NAMALWA (cell line): ENCODE measurements around the gene VWCE.
A peak's percentile ranks its signal among the peaks of the same experiment; 100 is the strongest.

ENCODE experiments used
- DNase-seq: peaks from one replicate; pipeline ENCODE4 v3.0.0-alpha.2; 2015; ENCODE audit warnings: low spot score

VWCE gene

DNA sequence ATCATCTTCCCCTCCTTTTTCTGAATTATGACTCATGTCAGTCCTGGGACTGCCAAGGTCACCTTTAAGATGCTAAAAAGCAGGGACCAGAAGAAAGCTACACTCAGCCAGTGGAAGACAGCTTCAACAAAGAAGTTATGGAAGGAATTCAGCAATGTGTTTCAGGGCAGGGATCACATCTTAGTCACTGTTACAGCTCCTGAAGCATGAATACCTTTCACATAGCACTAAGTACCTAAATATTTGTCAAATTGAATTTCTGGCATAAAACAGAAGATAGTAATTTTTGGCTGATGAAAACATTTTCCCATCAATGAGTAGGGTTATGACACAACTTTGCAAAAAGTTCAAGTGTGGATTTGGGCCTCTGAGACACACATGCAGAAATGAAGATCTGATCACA lies 32.6 kb upstream of the VWCE start:
- DNase-seq, result no peak

- DNase-seq, result no peak
These were observed 30.7 kb upstream of the VWCE start for GRCh38 chr11:61325649-61326414.

- DNase-seq, result no peak
These were observed 20.1 kb upstream of the VWCE start for GRCh38 chr11:61315260-61315659.

DNA sequence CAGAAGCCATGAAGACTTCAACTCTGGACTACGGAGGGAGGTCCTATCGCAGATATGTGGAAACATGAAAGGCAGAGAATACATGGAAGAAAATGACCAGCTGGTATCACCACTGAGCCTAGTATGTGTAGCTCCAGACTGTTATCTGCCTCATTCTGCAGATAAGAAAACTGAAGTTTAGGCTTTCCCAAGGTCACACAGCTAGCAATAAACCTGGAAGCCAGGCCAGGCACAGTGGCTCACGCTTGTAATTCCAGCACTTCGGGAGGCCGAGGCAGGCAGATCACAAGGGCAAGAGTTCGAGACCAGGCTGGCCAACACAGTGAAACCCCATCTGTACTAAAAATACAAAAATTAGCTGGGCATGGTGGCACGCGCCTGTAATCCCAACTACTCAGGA lies 15.6 kb upstream of the VWCE start:
- DNase-seq, result no peak

GRCh38 chr11:61309739-61310138 lies 14.6 kb upstream of the VWCE start:
- DNase-seq, result no peak

DNA sequence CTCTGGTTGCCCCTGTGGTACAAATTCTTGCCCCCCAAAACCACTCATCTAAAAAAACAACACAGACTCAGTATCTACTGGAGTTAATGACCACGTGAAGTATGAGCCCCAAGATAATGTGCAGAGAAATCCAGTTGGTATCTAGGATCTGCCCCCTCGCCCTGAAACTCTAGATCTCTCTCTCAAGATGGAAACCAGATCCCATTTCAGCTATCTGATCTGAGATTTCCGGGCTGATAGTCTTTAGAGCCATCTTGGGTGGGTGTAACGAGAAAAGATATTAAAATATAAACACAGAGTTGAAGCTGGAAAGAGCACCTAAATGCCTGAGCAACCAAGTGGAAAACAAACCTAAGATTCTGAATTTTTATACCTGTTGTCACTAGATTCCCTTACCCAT lies 14.0 kb upstream of the VWCE start:
- no peak for DNase-seq

- no peak for DNase-seq
These were observed 12.2 kb upstream of the VWCE start for GRCh38 chr11:61307354-61307753.

DNA sequence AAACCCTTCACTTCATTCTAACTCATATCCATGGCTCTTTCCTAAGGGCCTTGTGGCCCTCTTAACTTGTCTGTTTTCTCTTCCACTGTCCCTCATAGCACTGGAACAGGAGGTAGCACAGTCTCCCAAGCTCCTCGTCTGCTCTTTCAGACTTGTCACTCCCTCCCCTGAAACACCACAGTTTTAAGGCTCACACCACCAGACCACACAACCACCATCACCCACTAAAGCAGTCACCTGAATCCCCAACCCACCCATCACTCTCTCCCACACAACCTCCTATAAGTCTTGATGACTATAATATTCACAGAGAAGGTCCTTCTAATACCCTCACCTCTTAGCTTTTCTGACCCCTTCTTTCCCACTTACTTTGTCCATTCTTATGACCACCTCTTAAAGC lies 11.1 kb upstream of the VWCE start:
- DNase-seq, result no peak

GRCh38 chr11:61305417-61305816 lies 10.3 kb upstream of the VWCE start:
- DNase-seq, result no peak

GRCh38 chr11:61303725-61304124 lies 8.6 kb upstream of the VWCE start:
- DNase-seq, result no peak

GRCh38 chr11:61302550-61302949 lies 7.4 kb upstream of the VWCE start:
- DNase-seq, result no peak

- DNase-seq, result no peak
These were observed 3.6 kb upstream of the VWCE start for GRCh38 chr11:61298663-61299244.

- no peak for DNase-seq
These were observed 2.6 kb upstream of the VWCE start for GRCh38 chr11:61297746-61298145.

- DNase-seq, result no peak
These were observed 2.2 kb upstream of the VWCE start for GRCh38 chr11:61297341-61297740.

DNA sequence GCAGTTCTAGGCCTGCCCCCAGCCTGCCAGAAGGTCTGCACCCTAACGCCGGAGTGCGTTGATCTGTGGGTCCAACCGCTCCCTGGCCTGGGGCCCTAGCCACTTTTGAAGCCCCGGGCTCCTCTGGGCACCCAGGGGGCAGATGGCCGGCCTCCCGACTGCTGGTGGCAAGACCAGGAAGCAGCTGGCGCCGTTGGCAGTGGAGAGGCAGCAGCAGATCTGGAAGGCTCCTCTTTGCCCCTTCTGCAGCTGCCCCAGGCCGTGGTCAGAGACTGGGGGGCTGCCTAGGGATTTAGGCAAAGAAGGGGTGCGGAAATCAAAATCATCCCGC lies 445 bp upstream of the VWCE start:
- peak; percentile 30 for DNase-seq

GRCh38 chr11:61293867-61294716 lies 1.0 kb downstream of the VWCE start:
- DNase-seq, result peak; percentile 60

- no peak for DNase-seq
These were observed 2.8 kb downstream of the VWCE start for GRCh38 chr11:61292356-61292755.

- DNase-seq, result peak; percentile 35
These were observed 4.0 kb downstream of the VWCE start for GRCh38 chr11:61290905-61291690.

DNA sequence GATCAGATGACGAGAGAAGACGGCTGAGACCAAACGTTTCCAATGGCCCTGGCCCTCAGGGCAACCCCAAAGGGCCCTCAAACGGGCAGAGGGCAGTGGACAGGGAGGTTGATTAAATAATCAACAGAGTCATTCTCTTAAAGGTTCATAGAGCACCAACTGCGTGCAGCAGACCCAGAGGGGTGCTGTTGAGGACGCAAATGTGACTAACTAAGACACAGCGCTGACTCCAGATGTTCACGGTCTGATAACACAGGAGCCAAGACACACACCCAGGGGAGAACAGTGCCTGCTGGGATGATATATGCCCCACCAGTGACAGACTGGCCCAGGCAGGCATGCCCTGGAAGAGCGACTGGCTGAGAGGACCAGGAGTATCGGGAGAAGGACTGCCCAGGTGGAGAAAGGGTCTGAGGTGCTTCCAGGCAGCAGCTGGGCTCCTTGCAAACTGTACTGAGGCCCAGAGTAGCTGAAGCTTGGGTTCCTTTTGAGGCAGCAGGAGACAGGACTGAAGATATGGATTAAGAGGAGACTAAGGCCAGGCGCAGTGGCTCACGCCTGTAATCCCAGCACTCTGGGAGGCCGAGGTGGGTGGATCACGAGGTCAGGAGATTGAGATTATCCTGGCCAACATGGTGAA lies 7.7 kb downstream of the VWCE start:
- DNase-seq, result no peak

DNA sequence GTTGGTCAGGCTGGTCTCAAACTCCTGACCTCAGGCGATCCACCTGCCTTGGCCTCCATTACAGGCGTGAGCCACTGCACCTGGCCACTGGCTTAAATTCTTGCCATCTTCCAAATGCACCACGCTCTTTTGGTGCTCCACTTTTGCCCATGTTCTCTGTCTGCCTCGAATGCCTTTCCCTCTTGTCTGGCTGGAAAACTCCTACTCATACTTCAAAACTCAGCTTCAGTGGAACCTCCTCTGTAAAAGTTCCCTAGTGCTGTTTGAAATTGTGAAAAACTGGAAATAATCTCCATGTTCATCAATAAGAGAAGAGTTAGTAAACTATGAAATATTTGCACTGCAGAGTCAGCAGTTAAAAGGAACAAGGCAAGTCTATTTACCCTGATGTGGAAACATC lies 11.5 kb downstream of the VWCE start:
- no peak for DNase-seq

GRCh38 chr11:61281581-61282250 lies 13.4 kb downstream of the VWCE start:
- peak; percentile 58 for DNase-seq
